SH-SY5Y (cell line): Measurements from ENCODE around the gene BLVRA.

Experiments
- GATA2 ChIP-seq: IDR thresholded peaks from 2 replicates; pipeline ENCODE4 v1.6.1; 2011; ENCODE audit warnings: mild to moderate bottlenecking, low read depth, low read length
- GATA3 ChIP-seq: IDR thresholded peaks from 2 replicates; pipeline ENCODE4 v1.6.1; 2011; ENCODE audit warnings: low read depth, mild to moderate bottlenecking, low read length, moderate library complexity

DNA sequence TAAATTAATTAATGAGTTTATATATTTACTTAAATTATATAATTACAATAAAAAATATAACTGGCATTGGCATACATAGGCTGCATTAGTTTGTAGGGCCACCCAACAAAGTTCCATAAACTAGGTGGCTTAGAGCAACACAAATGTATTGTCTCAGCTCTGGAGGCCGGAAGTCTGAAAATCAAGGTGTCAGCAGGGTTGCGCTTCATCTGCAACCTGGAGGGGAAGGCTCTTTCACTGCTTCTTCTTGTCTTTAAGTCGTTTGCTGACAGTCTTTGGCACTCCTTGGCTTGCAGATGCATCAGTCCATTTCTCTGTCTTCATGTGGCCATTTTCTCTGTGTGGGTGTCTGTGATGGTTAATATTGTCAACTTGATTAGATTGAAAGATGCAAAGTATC, 6.1 kb upstream of the BLVRA start:
- TF ChIP-seq GATA3 (no peak), GATA2 (no peak)
